Measurements from ENCODE around the gene SLC25A21.

DNA sequence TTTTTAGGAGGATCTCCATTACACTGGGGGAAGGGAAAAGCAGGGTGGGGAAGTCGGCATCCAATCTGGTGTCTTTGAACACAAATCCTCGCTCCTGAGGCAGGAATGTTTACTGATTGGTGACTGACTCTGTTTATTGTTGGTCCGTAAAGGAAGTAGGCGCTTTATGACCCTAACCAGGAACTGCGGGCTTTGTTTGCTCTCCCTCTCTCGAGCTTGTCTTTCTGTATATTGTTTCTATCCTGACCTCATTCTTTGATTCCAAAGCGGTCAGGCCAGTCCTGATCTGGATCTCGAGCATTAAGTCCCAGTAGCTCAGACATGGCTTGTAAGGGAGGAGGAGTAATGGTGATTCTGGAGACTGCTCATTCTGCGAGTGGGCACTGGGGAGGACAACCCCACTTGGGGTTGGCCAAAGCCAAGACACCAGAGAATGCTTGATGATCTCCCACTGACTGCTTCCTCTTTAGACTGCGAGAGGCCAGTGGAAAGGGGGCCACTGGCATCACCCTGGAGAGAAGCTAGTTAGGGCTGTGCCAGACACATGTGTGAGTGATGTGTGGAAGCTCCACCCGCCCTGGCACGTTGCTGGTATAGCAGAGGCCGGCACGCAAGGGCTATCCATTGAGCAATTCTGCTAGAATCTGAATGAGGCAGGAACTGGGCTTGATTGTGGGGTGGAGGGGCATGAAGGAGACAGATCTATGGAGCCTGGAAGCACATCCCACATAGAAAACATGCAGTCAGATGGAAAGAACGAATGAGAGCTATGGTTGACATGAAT lies 316.1 kb downstream of the SLC25A21 start:
- TF ChIP-seq CTCF (IDR thresholded peaks at IDR 0.05 in 8 of 11, conservative IDR thresholded peaks at IDR 0.05 in 3 of 11) (no peak), POLR2A (IDR thresholded peaks at IDR 0.05) (no peak), POLR2AphosphoS5 (IDR thresholded peaks at IDR 0.05) (no peak)
